DMS 273 treated with DMSO at 0.1 percent for 48 hours (cell line): ENCODE measurements around the gene IFI27L1.
"Not testable (repeated sequence)": the region's sequence is repeated elsewhere in the genome, so short reads cannot be mapped to it uniquely, and the experiment has no call there.

Source experiments
- DNase-seq: peaks from one replicate; lab custom pipeline; 2025; lab: John Stamatoyannopoulos, UW

IFI27L1 gene

GRCh38 chr14:94048691-94049624 is 32.2 kb upstream of the IFI27L1 start:
- no peak for DNase-seq

GRCh38 chr14:94049625-94050023 is 31.5 kb upstream of the IFI27L1 start:
- no peak for DNase-seq

- DNase-seq: no peak
Measured at GRCh38 chr14:94050231-94050880, 30.8 kb upstream of the IFI27L1 start.

DNA sequence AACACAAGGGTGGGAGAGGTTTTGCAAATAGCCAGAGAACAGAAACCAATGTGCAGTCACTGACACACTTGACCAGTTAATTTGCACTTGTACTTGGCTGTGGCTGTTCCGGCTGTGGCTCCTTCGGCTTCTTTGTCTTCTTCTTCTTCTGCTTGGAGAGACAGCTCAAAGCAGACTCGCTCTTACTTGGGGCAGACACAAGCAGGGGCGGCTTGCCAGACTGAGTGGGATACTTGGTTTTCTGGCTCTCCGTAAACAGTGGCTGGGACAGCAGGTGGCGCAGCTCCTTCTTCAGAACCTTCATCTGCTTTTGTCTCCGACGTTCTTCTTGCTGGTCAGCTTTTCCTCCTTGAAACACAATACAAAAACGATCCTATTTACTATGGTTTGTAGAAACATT is 30.0 kb upstream of the IFI27L1 start:
- DNase-seq: no peak

DNA sequence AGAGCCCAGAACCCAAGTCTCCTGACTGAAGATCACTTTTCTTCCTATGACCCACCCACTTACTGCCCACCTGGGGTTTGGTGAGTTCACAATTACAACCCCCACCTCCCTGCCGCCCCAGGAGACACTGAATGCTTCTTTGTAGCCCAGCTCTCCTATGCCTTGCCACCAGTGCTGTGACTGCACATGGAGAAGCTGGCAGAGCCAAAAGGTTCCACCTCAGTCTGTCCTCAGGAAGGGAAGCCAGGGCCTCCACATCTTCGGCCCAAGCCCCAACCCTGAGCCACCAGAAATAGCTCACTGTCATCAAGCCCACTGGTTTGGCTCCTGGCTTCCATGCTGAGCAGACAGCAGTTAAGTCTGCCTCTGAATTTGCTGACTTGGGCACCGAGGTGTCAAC is 29.3 kb upstream of the IFI27L1 start:
- no peak for DNase-seq

- no peak for DNase-seq
Measured at GRCh38 chr14:94052199-94052598, 28.9 kb upstream of the IFI27L1 start.

DNA sequence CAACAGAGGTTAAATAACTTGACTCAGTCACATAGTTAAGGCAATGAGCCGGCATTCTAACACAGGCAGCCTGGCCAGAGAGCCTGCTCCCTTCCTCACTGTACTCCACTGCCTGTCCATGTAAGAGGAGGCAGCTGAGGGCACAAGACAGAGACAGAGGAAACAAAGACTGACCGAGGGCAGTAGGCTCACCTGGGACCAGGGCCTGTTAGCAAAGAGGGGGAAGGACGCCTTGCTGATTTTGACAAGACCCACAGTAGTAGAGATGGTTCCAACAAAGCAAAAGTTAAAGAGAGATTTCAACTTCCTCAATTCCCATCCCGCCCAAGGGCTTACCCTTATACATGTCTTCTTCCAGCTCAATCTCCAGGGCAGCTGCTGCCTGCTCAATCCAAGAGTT is 28.4 kb upstream of the IFI27L1 start:
- no peak for DNase-seq

- no peak for DNase-seq
Measured at GRCh38 chr14:94054401-94054800, 26.7 kb upstream of the IFI27L1 start.

GRCh38 chr14:94054936-94055335 is 26.2 kb upstream of the IFI27L1 start:
- no peak for DNase-seq

DNA sequence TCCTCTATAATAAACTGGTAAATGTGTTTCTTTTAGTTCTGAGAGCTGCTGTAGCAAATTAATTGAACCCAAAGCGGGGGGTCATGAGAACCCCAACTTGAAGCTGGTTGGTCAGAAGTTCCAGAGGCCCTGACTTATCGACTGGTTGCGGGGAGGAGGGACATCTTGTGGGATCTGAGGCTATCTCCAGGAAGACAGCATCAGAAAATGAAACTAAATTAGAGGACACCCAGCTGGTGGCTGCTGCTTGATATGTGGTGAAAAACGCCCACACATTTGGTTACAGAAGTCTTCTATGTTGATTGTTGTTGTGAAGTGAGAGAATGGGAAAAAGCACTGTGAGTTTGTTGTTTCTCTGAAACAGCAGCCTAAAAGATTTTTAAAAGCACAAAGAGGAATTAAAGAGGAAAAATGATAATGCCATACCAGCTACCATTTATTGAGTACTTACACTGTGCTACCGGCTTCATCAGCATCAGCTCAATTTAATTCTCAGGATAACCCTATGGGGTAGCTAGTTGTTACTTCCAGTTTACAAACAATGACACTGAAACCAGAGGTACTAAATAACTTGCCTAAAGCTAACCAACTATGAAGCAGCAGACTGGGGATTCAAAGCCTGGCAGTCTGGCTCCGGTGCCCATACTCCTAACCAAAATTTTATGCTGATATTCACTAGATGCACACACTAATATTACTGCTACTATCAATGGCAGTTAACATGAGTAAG is 24.4 kb upstream of the IFI27L1 start:
- DNase-seq: no peak

DNA sequence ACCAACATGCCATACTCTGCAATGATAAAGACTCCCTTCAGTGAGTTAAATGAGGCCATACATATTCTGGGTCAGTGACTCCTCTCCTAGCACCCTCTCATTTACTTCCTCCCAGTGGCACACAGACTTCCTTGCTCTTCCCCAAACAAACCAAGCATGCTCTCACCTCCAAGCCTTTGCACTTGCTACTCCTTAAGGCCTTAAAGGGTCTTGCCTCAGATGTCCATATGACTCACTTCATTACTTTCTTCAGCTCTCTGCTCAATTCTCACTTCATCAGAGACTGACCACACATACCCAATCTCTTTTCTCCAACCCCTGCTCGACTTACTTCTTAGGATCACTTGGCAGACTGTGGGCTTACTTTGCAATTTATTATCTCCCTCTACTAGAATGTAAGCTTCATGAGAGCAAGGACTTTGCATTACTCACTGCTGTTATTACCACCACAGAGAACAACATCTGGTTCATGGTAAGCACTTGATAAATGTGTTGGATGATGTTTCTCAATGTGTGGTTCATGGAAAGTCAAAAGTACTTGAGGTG is 22.9 kb upstream of the IFI27L1 start:
- no peak for DNase-seq

- no peak for DNase-seq
Measured at GRCh38 chr14:94058674-94059138, 22.4 kb upstream of the IFI27L1 start.

GRCh38 chr14:94059998-94060397 is 21.1 kb upstream of the IFI27L1 start:
- no peak for DNase-seq

- DNase-seq: no peak
Measured at GRCh38 chr14:94062344-94062940, 18.7 kb upstream of the IFI27L1 start.

GRCh38 chr14:94066089-94066676 is 14.9 kb upstream of the IFI27L1 start:
- no peak for DNase-seq

- DNase-seq: not testable (repeated sequence)
Measured at GRCh38 chr14:94072076-94072475, 9.0 kb upstream of the IFI27L1 start.

DNA sequence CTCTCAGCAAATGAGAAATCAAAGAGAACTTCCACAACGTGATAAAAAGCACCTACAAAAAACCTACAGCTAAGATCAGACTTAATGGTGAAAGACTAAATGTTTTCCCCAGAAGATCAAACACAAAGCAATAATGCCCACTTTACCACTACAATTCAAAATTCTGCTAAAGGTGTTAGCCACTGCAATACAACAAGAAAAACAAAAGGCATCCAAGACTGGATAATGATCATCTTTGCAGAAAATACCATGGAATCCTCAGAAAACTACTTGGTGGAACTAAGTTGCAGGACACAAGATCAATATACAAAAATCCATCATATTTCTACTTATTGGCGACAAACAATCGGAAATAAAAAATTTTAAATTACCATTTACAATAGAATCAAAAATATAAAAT is 6.6 kb upstream of the IFI27L1 start:
- no peak for DNase-seq

GRCh38 chr14:94075008-94075407 is 6.1 kb upstream of the IFI27L1 start:
- DNase-seq: no peak

GRCh38 chr14:94077111-94077821 is 3.8 kb upstream of the IFI27L1 start:
- no peak for DNase-seq

DNA sequence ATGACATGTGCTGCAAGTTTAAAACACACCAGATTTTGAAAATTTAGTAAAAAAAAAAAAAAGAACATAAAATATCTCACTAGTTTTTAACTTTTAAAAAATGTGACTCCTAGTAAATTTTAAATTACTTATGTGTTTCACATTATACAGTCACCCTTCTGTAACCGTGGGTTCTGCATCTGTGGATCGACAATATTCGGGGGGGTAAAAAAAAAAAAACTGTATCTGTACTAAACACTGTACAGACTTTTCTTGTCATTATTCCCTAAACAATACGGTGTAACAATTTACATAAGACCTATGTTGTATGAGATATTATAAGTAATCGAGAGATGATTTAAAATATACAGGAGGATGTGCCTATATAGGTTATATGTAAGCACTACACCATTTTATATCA is 3.3 kb upstream of the IFI27L1 start:
- DNase-seq: no peak
